Spleen (tissue), 7 donors: ENCODE data around the gene BANF2.

Experiments used
- POLR2AphosphoS5 ChIP-seq, 3 donors: sonication (generic); formaldehyde crosslinking; IDR thresholded peaks; one replicate each; pipeline ENCODE4 v1.5.1; 2017; ENCODE audit warnings: antibody characterized with exemption in 3 of 3
- TF ChIP-seq, protein P1 (sequence below), 11 experiments: fragments of 200-600 bp in 7 of 11; fragments of 450-650 bp in 4 of 11; sonication (generic) in 4 of 11; IDR thresholded peaks in 8 of 11; conservative IDR thresholded peaks in 3 of 11; 1 replicate in 7 of 11; 2 replicates in 4 of 11; pipeline versions ENCODE4 v1.4.0 to v1.8.0; 2016 to 2021; ENCODE audit warnings: antibody characterized with exemption in 11 of 11, inconsistent platforms in 4 of 11, mild to moderate bottlenecking in 1 of 11
- donor health status: DM: no; HTN: no; CAD: no; lungs with moderate emphysema.
- donor health status: DM: no; HTN: no; CAD: no.
- donor health status: DM: no; HTN: no; CAD: no.

DNA sequence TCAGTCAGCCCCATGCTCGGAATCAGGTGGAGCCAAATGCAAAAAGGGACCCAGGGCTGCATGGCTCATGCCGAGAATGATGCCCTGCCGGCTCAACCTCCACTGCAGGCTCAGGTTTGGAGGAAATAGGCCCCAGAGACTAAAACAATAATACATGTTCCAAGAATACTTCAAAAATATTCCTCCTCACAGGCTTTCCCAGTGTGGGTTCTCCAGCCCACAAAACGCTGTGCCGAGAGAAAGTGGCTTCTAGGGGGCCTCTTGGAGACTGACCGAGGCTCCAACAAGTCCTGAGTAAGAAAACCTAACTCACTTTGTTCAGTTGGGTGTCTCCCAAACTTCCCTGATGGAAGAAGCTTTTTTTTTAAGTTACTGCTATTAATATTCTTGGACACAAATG lies 73.9 kb downstream of the BANF2 start:
- TF ChIP-seq, protein P1, sequence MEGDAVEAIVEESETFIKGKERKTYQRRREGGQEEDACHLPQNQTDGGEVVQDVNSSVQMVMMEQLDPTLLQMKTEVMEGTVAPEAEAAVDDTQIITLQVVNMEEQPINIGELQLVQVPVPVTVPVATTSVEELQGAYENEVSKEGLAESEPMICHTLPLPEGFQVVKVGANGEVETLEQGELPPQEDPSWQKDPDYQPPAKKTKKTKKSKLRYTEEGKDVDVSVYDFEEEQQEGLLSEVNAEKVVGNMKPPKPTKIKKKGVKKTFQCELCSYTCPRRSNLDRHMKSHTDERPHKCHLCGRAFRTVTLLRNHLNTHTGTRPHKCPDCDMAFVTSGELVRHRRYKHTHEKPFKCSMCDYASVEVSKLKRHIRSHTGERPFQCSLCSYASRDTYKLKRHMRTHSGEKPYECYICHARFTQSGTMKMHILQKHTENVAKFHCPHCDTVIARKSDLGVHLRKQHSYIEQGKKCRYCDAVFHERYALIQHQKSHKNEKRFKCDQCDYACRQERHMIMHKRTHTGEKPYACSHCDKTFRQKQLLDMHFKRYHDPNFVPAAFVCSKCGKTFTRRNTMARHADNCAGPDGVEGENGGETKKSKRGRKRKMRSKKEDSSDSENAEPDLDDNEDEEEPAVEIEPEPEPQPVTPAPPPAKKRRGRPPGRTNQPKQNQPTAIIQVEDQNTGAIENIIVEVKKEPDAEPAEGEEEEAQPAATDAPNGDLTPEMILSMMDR (IDR thresholded peaks at IDR 0.05 in 8 of 11, conservative IDR thresholded peaks at IDR 0.05 in 3 of 11) = no peak
- TF ChIP-seq POLR2AphosphoS5 (IDR thresholded peaks at IDR 0.05) = no peak
